ENCODE measurements around the gene GPX3.

DNA sequence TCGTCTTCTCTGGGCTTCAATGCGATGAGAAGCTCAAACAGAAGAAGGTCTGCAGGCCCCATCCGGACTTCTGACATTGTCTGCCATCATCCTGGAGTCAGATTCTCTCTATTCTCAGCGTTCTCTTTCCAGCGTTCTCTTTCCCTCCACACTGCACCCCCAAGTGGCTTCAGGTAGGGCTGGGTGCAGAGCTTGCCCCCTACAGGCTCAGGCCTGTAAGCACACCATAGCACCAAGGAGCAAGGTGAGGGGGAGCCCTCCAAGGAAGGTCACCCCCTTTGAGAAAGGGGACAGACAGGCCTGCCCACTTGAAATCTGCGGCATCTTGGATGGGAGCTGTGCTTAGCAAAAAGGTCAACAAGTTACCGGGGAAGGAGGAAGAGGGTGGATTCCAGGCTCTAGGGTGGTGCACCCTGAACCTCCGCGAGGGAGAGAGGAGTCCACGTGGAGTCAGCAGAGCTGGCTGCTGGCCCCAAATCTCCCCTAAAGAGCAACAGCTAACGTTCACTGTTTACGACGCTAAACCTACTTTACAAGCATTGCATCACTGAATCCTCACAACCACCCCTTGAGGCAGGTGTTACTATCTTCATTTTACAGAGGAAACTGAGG, 27.5 kb downstream of the GPX3 start:
- TF ChIP-seq, protein P1, sequence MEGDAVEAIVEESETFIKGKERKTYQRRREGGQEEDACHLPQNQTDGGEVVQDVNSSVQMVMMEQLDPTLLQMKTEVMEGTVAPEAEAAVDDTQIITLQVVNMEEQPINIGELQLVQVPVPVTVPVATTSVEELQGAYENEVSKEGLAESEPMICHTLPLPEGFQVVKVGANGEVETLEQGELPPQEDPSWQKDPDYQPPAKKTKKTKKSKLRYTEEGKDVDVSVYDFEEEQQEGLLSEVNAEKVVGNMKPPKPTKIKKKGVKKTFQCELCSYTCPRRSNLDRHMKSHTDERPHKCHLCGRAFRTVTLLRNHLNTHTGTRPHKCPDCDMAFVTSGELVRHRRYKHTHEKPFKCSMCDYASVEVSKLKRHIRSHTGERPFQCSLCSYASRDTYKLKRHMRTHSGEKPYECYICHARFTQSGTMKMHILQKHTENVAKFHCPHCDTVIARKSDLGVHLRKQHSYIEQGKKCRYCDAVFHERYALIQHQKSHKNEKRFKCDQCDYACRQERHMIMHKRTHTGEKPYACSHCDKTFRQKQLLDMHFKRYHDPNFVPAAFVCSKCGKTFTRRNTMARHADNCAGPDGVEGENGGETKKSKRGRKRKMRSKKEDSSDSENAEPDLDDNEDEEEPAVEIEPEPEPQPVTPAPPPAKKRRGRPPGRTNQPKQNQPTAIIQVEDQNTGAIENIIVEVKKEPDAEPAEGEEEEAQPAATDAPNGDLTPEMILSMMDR (IDR thresholded peaks at IDR 0.05; ENCODE audit: control extremely low read depth in 1 of 3, insufficient read depth in 1 of 3, low read depth in 1 of 3, low read length in 3 of 3), result peak; percentile 94 to 97 (median 95)
- TF ChIP-seq RNF2 (IDR thresholded peaks at IDR 0.05; ENCODE audit: borderline replicate concordance, low read depth, low read length, missing control alignments, poor library complexity, severe bottlenecking), result no peak
- TF ChIP-seq TAF1 (IDR thresholded peaks at IDR 0.05; ENCODE audit: low read depth, low read length), result no peak
- no peak for TF ChIP-seq CEBPB (IDR thresholded peaks at IDR 0.05; ENCODE audit: low read depth, low read length)
